Left lung (tissue), 10 donors: ENCODE measurements around the gene BRSK2. TPM values are rescaled to one million over a fixed set of nuclear protein-coding genes. Genes with fewer than 3 reads are reported as not detected.

Source experiments
- ATAC-seq: fragments of 200-7000 bp; cut with Tn5 transposase; one replicate; pipeline ENCODE4 v1.9.1; 2020; ENCODE audit warnings: moderate library complexity
- DNase-seq, 4 donors: peaks; one replicate each; pipeline ENCODE4 v3.0.0-alpha.2; 2013 to 2020
- H3K27ac ChIP-seq, 2 donors: fragments of 200-600 bp; sonication (generic) in 1 of 2; one replicate each; pipeline versions ENCODE4 v1.5.0 to v1.8.0; 2020 to 2021
- H3K27me3 ChIP-seq, 2 donors: fragments of 200-600 bp; sonication (generic) in 1 of 2; one replicate each; pipeline versions ENCODE4 v1.5.0 to v1.8.0; 2020 to 2021
- H3K36me3 ChIP-seq, 2 donors: fragments of 200-600 bp; sonication (generic) in 1 of 2; one replicate each; pipeline versions ENCODE4 v1.5.0 to v1.8.0; 2020 to 2021
- H3K4me1 ChIP-seq, 2 donors: fragments of 200-600 bp; one replicate each; pipeline ENCODE4 v1.8.0; 2021
- H3K4me3 ChIP-seq, 2 donors: fragments of 200-600 bp; sonication (generic) in 1 of 2; one replicate each; pipeline versions ENCODE4 v1.5.0 to v1.8.0; 2020 to 2021; ENCODE audit warnings: mild to moderate bottlenecking in 1 of 2
- H3K9me3 ChIP-seq, 2 donors: fragments of 200-600 bp; sonication (generic) in 1 of 2; one replicate each; pipeline versions ENCODE4 v1.5.0 to v1.8.0; 2020 to 2021
- intact Hi-C, 2 donors: fragments of 100-400 bp; cut with DNase I; formaldehyde crosslinking; loops; one replicate each; pipeline versions ENCODE4 v1.11.2 to v1.14.2; 2022
- polyA plus RNA-seq, 6 donors: library from polyadenylated mRNA; unstranded; fragments of 120-200 nt; gene quantifications; one replicate each; pipeline ENCODE4 v1.2.1, GENCODE V29; 2013; ENCODE audit not compliant: insufficient read length in 6 of 6
- total RNA-seq, 2 donors: library from RNA; stranded (reverse); fragmentation: NEBNext Ultra II Directional; extraction: Animal tissue kit (Norgen Biotek cat#: 25700); gene quantifications; one replicate each; pipeline ENCODE4 v1.2.1, GENCODE V29; 2021
- TF ChIP-seq, protein P1 (sequence below), 2 donors: fragments of 200-600 bp; sonication (generic) in 1 of 2; IDR thresholded peaks; one replicate each; pipeline versions ENCODE4 v1.5.0 to v1.8.0; 2021; ENCODE audit warnings: antibody characterized with exemption in 2 of 2
- donor health status: DM: no; HTN: yes; CAD: no.
- donor health status: DM: no; HTN: no; CAD: no.

BRSK2 gene
- total and polyA plus RNA-seq, 8 donors, result 0.13 to 1.1 (median 0.69) TPM

GRCh38 chr11:1473786-1474185 lies 84.1 kb downstream of the BRSK2 start:
- intact Hi-C loops, result no loop called here
- peaks cover 0 to 2% of the 10 kb centered on the region in 2 donors for H3K4me1 ChIP-seq
- ATAC-seq, result no peak
- peak in 1 of 4 donors; percentile 67 for DNase-seq
- TF ChIP-seq, protein P1, sequence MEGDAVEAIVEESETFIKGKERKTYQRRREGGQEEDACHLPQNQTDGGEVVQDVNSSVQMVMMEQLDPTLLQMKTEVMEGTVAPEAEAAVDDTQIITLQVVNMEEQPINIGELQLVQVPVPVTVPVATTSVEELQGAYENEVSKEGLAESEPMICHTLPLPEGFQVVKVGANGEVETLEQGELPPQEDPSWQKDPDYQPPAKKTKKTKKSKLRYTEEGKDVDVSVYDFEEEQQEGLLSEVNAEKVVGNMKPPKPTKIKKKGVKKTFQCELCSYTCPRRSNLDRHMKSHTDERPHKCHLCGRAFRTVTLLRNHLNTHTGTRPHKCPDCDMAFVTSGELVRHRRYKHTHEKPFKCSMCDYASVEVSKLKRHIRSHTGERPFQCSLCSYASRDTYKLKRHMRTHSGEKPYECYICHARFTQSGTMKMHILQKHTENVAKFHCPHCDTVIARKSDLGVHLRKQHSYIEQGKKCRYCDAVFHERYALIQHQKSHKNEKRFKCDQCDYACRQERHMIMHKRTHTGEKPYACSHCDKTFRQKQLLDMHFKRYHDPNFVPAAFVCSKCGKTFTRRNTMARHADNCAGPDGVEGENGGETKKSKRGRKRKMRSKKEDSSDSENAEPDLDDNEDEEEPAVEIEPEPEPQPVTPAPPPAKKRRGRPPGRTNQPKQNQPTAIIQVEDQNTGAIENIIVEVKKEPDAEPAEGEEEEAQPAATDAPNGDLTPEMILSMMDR (IDR thresholded peaks at IDR 0.05), result no peak
- no peak overlapping the region for H3K27ac ChIP-seq
- peaks cover 0 to 96% of the 10 kb centered on the region in 2 donors for H3K36me3 ChIP-seq
- H3K4me3 ChIP-seq, result no peak overlapping the region
- H3K9me3 ChIP-seq, result no peaks in the 10 kb centered on the region
- no peaks in the 10 kb centered on the region for H3K27me3 ChIP-seq

- Histone ChIP-seq H3K9me3 (no peaks in the 10 kb centered on the region), H3K27ac (no peak overlapping the region), H3K27me3 (no peaks in the 10 kb centered on the region), H3K4me3 (no peak overlapping the region), H3K36me3 (peaks cover 0 to 96% of the 10 kb centered on the region in 2 donors), H3K4me1 (peaks cover 0 to 6% of the 10 kb centered on the region in 2 donors)
- TF ChIP-seq, protein P1 (IDR thresholded peaks at IDR 0.05), result no peak
- DNase-seq (peak in 1 of 4 donors; percentile 42), ATAC-seq (no peak)
- intact Hi-C loops, result no loop called here
Observed at GRCh38 chr11:1475841-1476240, 86.1 kb downstream of the BRSK2 start.

DNA sequence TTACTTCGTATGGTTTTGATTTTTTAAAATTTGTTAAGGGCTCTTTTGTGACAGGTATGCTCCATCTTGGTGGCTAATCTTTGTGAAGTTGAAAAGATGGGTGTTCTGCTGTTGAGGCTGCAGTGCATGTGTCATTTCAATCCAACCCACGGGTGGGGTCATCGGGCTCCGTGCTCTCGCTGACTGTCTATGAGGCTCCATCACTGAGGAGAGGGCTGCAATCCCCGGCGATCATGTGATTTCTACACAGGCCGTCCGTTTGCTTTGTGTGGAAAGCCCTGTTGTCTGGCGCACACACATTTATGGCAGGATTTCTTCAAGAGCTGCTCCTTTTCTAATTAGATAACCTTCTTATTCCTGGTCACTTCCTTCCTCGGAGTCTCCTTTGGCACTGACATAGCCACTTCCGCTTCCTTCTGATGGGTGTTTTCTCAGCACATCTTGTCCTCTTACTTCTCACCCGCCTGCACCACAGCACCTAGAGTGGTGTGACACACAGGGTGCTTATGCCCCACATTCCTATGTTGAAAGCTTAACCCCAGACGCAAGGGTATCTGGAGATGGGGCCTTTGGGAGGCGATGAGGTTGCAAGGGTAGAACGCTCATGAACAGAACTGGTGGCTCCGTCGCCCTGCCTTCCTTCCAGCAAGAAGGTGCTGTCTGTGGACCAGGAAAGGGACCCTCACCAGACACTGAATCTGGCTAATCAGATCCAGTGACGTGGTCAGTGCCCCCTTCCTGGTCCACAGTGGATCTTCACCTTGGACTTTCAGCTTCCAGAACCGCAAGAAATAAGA lies 87.4 kb downstream of the BRSK2 start:
- no peak overlapping the region for H3K27ac ChIP-seq
- H3K27me3 ChIP-seq, result no peaks in the 10 kb centered on the region
- no peak overlapping the region for H3K4me3 ChIP-seq
- ATAC-seq (no peak), DNase-seq (peak in 1 of 4 donors; percentile 32)
- peaks cover 0 to 91% of the 10 kb centered on the region in 2 donors for H3K36me3 ChIP-seq
- intact Hi-C loops, result no loop called here
- H3K9me3 ChIP-seq, result no peaks in the 10 kb centered on the region
- TF ChIP-seq, protein P1 (IDR thresholded peaks at IDR 0.05), result no peak
- peaks cover 0 to 11% of the 10 kb centered on the region in 2 donors for H3K4me1 ChIP-seq

GRCh38 chr11:1478011-1478410 lies 88.3 kb downstream of the BRSK2 start:
- no peaks in the 10 kb centered on the region for H3K9me3 ChIP-seq
- no peak for ATAC-seq
- DNase-seq, result peak in 1 of 4 donors; percentile 80
- no peak overlapping the region for H3K27ac ChIP-seq
- no peak overlapping the region for H3K4me3 ChIP-seq
- intact Hi-C loops, result no loop called here
- no peaks in the 10 kb centered on the region for H3K27me3 ChIP-seq
- TF ChIP-seq, protein P1 (IDR thresholded peaks at IDR 0.05), result no peak
- H3K4me1 ChIP-seq, result peaks cover 0 to 20% of the 10 kb centered on the region in 2 donors
- H3K36me3 ChIP-seq, result peaks cover 0 to 87% of the 10 kb centered on the region in 2 donors

GRCh38 chr11:1478544-1478943 lies 88.8 kb downstream of the BRSK2 start:
- intact Hi-C loops, result no loop called here
- Histone ChIP-seq H3K36me3 (peaks cover 0 to 82% of the 10 kb centered on the region in 2 donors), H3K9me3 (no peaks in the 10 kb centered on the region), H3K4me3 (no peak overlapping the region), H3K27me3 (no peaks in the 10 kb centered on the region), H3K27ac (no peak overlapping the region), H3K4me1 (peaks cover 0 to 25% of the 10 kb centered on the region in 2 donors)
- DNase-seq, result peak in 1 of 4 donors; percentile 60
- no peak for ATAC-seq
- TF ChIP-seq, protein P1 (IDR thresholded peaks at IDR 0.05), result no peak
